ENCODE results near the gene TMEM52.
"Not testable (repeated sequence)": the region's sequence is repeated elsewhere in the genome, so short reads cannot be mapped to it uniquely, and the experiment has no call there.

The TMEM52 gene

GRCh38 chr1:1937549-1938275, 18.6 kb upstream of the TMEM52 start:
- no peak; the same call in 2 of the 3 replicates for ATAC-seq
- no peak for TF ChIP-seq ZFP3 (CRISPR knock-in tag; IDR thresholded peaks at IDR 0.05)
- TF ChIP-seq ARNTL (CRISPR knock-in tag; IDR thresholded peaks at IDR 0.05; ENCODE audit: borderline replicate concordance, low read depth), result no peak
- no peak for TF ChIP-seq OSR1 (CRISPR knock-in tag; IDR thresholded peaks at IDR 0.05)
- no peak for TF ChIP-seq ZNF565 (CRISPR knock-in tag; conservative IDR thresholded peaks at IDR 0.05; ENCODE audit: low read depth)
- no peak for TF ChIP-seq TCF4 (CRISPR knock-in tag; IDR thresholded peaks at IDR 0.05; ENCODE audit: borderline replicate concordance)
- TF ChIP-seq SNAI2 (CRISPR knock-in tag; IDR thresholded peaks at IDR 0.05), result no peak
- no peak for TF ChIP-seq CSDC2 (CRISPR knock-in tag; IDR thresholded peaks at IDR 0.05)
- TF ChIP-seq ZNF8 (CRISPR knock-in tag; IDR thresholded peaks at IDR 0.05), result no peak
- no peak for TF ChIP-seq RARB (CRISPR knock-in tag; IDR thresholded peaks at IDR 0.05)
- no peak for TF ChIP-seq GLIS3 (CRISPR knock-in tag; IDR thresholded peaks at IDR 0.05)
- TF ChIP-seq, protein P1, sequence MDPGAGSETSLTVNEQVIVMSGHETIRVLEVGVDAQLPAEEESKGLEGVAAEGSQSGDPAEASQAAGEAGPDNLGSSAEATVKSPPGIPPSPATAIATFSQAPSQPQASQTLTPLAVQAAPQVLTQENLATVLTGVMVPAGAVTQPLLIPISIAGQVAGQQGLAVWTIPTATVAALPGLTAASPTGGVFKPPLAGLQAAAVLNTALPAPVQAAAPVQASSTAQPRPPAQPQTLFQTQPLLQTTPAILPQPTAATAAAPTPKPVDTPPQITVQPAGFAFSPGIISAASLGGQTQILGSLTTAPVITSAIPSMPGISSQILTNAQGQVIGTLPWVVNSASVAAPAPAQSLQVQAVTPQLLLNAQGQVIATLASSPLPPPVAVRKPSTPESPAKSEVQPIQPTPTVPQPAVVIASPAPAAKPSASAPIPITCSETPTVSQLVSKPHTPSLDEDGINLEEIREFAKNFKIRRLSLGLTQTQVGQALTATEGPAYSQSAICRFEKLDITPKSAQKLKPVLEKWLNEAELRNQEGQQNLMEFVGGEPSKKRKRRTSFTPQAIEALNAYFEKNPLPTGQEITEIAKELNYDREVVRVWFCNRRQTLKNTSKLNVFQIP (CRISPR knock-in tag; IDR thresholded peaks at IDR 0.05; ENCODE audit: borderline replicate concordance, low read depth), result no peak
- TF ChIP-seq ESRRG (CRISPR knock-in tag; IDR thresholded peaks at IDR 0.05), result no peak
- TF ChIP-seq, protein P2, sequence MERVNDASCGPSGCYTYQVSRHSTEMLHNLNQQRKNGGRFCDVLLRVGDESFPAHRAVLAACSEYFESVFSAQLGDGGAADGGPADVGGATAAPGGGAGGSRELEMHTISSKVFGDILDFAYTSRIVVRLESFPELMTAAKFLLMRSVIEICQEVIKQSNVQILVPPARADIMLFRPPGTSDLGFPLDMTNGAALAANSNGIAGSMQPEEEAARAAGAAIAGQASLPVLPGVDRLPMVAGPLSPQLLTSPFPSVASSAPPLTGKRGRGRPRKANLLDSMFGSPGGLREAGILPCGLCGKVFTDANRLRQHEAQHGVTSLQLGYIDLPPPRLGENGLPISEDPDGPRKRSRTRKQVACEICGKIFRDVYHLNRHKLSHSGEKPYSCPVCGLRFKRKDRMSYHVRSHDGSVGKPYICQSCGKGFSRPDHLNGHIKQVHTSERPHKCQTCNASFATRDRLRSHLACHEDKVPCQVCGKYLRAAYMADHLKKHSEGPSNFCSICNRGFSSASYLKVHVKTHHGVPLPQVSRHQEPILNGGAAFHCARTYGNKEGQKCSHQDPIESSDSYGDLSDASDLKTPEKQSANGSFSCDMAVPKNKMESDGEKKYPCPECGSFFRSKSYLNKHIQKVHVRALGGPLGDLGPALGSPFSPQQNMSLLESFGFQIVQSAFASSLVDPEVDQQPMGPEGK (CRISPR knock-in tag; IDR thresholded peaks at IDR 0.05; ENCODE audit: borderline replicate concordance), result no peak
- TF ChIP-seq CREB5 (CRISPR knock-in tag; IDR thresholded peaks at IDR 0.05; ENCODE audit: low read depth), result no peak
- no peak for TF ChIP-seq BACH2 (CRISPR knock-in tag; IDR thresholded peaks at IDR 0.05; ENCODE audit: borderline replicate concordance)
- no peak for TF ChIP-seq ZFP30 (CRISPR knock-in tag; IDR thresholded peaks at IDR 0.05)

- ATAC-seq, result no peak
- TF ChIP-seq OSR1 (CRISPR knock-in tag; IDR thresholded peaks at IDR 0.05), result no peak
- TF ChIP-seq, protein P2 (CRISPR knock-in tag; IDR thresholded peaks at IDR 0.05; ENCODE audit: borderline replicate concordance), result no peak
- TF ChIP-seq CSRNP3 (CRISPR knock-in tag; IDR thresholded peaks at IDR 0.05), result no peak
- TF ChIP-seq ARNTL (CRISPR knock-in tag; IDR thresholded peaks at IDR 0.05; ENCODE audit: borderline replicate concordance, low read depth), result no peak
- no peak for TF ChIP-seq ZNF565 (CRISPR knock-in tag; conservative IDR thresholded peaks at IDR 0.05; ENCODE audit: low read depth)
- no peak for TF ChIP-seq CREB5 (CRISPR knock-in tag; IDR thresholded peaks at IDR 0.05; ENCODE audit: low read depth)
- no peak for TF ChIP-seq SNAI2 (CRISPR knock-in tag; IDR thresholded peaks at IDR 0.05)
Observed at GRCh38 chr1:1937061-1937460, 18.0 kb upstream of the TMEM52 start.

DNA sequence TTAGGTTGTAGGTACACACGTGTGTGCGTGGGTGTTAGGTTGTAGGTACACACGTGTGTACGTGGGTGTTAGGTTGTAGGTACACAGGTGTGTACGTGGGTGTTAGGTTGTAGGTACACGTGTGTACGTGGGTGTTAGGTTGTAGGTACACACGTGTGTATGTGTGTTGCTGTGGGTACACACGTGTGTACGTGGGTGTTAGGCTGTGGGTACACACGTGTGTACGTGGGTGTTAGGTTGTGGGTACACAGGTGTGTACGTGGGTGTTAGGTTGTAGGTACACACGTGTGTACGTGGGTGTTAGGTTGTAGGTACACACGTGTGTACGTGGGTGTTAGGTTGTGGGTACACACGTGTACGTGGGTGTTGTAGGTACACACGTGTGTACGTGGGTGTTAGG, 15.8 kb upstream of the TMEM52 start:
- ATAC-seq, result not testable (repeated sequence)

All from SK-N-SH treated with all-trans-retinoic acid at 6 μM for 48 hours (cell line).